ENCODE results near the gene BRAF.

Gene BRAF

GRCh38 chr7:140691376-140692045, 233.2 kb downstream of the BRAF start:
- ATAC-seq = no peak
- TF ChIP-seq PPARA (CRISPR knock-in tag; IDR thresholded peaks at IDR 0.05; ENCODE audit: borderline replicate concordance) (no peak), ZNF565 (CRISPR knock-in tag; conservative IDR thresholded peaks at IDR 0.05; ENCODE audit: low read depth) (no peak), CSDC2 (CRISPR knock-in tag; IDR thresholded peaks at IDR 0.05) (no peak), ESRRG (CRISPR knock-in tag; IDR thresholded peaks at IDR 0.05) (no peak), OSR1 (CRISPR knock-in tag; IDR thresholded peaks at IDR 0.05) (no peak), SNAI2 (CRISPR knock-in tag; IDR thresholded peaks at IDR 0.05) (no peak), ZFP30 (CRISPR knock-in tag; IDR thresholded peaks at IDR 0.05) (no peak), RARB (CRISPR knock-in tag; IDR thresholded peaks at IDR 0.05) (no peak), ARNTL (CRISPR knock-in tag; IDR thresholded peaks at IDR 0.05; ENCODE audit: borderline replicate concordance, low read depth) (no peak)

GRCh38 chr7:140689199-140690152, 235.3 kb downstream of the BRAF start:
- no peak for TF ChIP-seq SNAI2 (CRISPR knock-in tag; IDR thresholded peaks at IDR 0.05)
- no peak for TF ChIP-seq RARB (CRISPR knock-in tag; IDR thresholded peaks at IDR 0.05)
- TF ChIP-seq CSDC2 (CRISPR knock-in tag; IDR thresholded peaks at IDR 0.05) = no peak
- no peak for TF ChIP-seq ZC3H10 (CRISPR knock-in tag; IDR thresholded peaks at IDR 0.05)
- no peak for TF ChIP-seq ZFP3 (CRISPR knock-in tag; IDR thresholded peaks at IDR 0.05)
- no peak for TF ChIP-seq OSR1 (CRISPR knock-in tag; IDR thresholded peaks at IDR 0.05)
- TF ChIP-seq PPARA (CRISPR knock-in tag; IDR thresholded peaks at IDR 0.05; ENCODE audit: borderline replicate concordance) = no peak
- no peak for TF ChIP-seq CSRNP3 (CRISPR knock-in tag; IDR thresholded peaks at IDR 0.05)
- TF ChIP-seq CREB5 (CRISPR knock-in tag; IDR thresholded peaks at IDR 0.05; ENCODE audit: low read depth) = no peak
- TF ChIP-seq PATZ1 (CRISPR knock-in tag; IDR thresholded peaks at IDR 0.05; ENCODE audit: borderline replicate concordance) = no peak
- no peak for TF ChIP-seq ZFP30 (CRISPR knock-in tag; IDR thresholded peaks at IDR 0.05)
- ATAC-seq = no peak

GRCh38 chr7:140688341-140688740, 236.4 kb downstream of the BRAF start:
- no peak for TF ChIP-seq ZC3H10 (CRISPR knock-in tag; IDR thresholded peaks at IDR 0.05)
- TF ChIP-seq TOX (CRISPR knock-in tag; IDR thresholded peaks at IDR 0.05; ENCODE audit: borderline replicate concordance) = no peak
- no peak for TF ChIP-seq CSDC2 (CRISPR knock-in tag; IDR thresholded peaks at IDR 0.05)
- no peak for TF ChIP-seq ZNF565 (CRISPR knock-in tag; conservative IDR thresholded peaks at IDR 0.05; ENCODE audit: low read depth)
- TF ChIP-seq ZNF70 (CRISPR knock-in tag; IDR thresholded peaks at IDR 0.05) = no peak
- TF ChIP-seq PATZ1 (CRISPR knock-in tag; IDR thresholded peaks at IDR 0.05; ENCODE audit: borderline replicate concordance) = no peak
- no peak for TF ChIP-seq ESRRG (CRISPR knock-in tag; IDR thresholded peaks at IDR 0.05)
- no peak for TF ChIP-seq OSR1 (CRISPR knock-in tag; IDR thresholded peaks at IDR 0.05)
- TF ChIP-seq ARNTL (CRISPR knock-in tag; IDR thresholded peaks at IDR 0.05; ENCODE audit: borderline replicate concordance, low read depth) = no peak
- TF ChIP-seq TCF4 (CRISPR knock-in tag; IDR thresholded peaks at IDR 0.05; ENCODE audit: borderline replicate concordance) = no peak
- TF ChIP-seq GLIS3 (CRISPR knock-in tag; IDR thresholded peaks at IDR 0.05) = no peak
- TF ChIP-seq SNAI2 (CRISPR knock-in tag; IDR thresholded peaks at IDR 0.05) = no peak
- TF ChIP-seq BACH2 (CRISPR knock-in tag; IDR thresholded peaks at IDR 0.05; ENCODE audit: borderline replicate concordance) = no peak
- no peak for TF ChIP-seq CREB5 (CRISPR knock-in tag; IDR thresholded peaks at IDR 0.05; ENCODE audit: low read depth)
- no peak for TF ChIP-seq PPARA (CRISPR knock-in tag; IDR thresholded peaks at IDR 0.05; ENCODE audit: borderline replicate concordance)
- TF ChIP-seq ZFP30 (CRISPR knock-in tag; IDR thresholded peaks at IDR 0.05) = no peak
- no peak for ATAC-seq
